Epithelial cell of proximal tubule (primary cell): ENCODE data around the gene GPR107. TPM values are rescaled to one million over a fixed set of nuclear protein-coding genes. Genes with fewer than 3 reads are reported as not detected.

ENCODE experiments used
- DNase-seq: peaks from one replicate; pipeline ENCODE4 v3.0.0-alpha.2; 2011; ENCODE audit warnings: low read depth
- H3K4me3 ChIP-seq: 2 replicates; pipeline ENCODE4 v1.5.1; 2011; ENCODE audit warnings: low read depth, mild to moderate bottlenecking, low read length
- total RNA-seq: library from RNA; depleted of rRNA; stranded (reverse); fragments of >200 nt; gene quantifications from 2 replicates; pipeline ENCODE4 v1.2.3, GENCODE V29; 2015
- TF ChIP-seq, protein P1 (sequence below): conservative IDR thresholded peaks from 2 replicates; pipeline ENCODE4 v1.5.1; 2012; ENCODE audit warnings: low read depth, mild to moderate bottlenecking, low read length

GPR107 gene
- total RNA-seq, 1 donor from 2014 or later = 13.5 TPM

DNA sequence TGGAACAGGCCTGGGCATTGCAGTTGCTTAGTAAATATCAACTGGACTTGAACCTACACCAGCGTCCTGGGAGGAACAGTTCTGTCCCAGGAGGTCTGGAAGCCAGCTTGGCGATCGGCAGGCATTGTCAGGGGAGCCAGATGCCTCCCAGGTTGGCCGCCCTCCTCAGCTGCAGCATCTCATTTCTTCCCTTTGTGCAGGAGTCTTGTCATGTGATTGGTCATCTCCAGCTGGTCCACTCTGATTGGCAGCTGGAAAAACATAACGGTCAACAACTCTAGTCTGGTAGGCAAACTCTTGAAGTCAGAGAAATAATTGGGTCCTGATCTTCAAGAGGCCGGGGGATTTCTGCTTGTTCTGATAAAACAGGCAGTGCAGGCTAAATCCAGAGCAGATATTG, 88.9 kb downstream of the GPR107 start:
- H3K4me3 ChIP-seq = no peak overlapping the region
- DNase-seq = no peak
- TF ChIP-seq, protein P1, sequence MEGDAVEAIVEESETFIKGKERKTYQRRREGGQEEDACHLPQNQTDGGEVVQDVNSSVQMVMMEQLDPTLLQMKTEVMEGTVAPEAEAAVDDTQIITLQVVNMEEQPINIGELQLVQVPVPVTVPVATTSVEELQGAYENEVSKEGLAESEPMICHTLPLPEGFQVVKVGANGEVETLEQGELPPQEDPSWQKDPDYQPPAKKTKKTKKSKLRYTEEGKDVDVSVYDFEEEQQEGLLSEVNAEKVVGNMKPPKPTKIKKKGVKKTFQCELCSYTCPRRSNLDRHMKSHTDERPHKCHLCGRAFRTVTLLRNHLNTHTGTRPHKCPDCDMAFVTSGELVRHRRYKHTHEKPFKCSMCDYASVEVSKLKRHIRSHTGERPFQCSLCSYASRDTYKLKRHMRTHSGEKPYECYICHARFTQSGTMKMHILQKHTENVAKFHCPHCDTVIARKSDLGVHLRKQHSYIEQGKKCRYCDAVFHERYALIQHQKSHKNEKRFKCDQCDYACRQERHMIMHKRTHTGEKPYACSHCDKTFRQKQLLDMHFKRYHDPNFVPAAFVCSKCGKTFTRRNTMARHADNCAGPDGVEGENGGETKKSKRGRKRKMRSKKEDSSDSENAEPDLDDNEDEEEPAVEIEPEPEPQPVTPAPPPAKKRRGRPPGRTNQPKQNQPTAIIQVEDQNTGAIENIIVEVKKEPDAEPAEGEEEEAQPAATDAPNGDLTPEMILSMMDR = no peak

DNA sequence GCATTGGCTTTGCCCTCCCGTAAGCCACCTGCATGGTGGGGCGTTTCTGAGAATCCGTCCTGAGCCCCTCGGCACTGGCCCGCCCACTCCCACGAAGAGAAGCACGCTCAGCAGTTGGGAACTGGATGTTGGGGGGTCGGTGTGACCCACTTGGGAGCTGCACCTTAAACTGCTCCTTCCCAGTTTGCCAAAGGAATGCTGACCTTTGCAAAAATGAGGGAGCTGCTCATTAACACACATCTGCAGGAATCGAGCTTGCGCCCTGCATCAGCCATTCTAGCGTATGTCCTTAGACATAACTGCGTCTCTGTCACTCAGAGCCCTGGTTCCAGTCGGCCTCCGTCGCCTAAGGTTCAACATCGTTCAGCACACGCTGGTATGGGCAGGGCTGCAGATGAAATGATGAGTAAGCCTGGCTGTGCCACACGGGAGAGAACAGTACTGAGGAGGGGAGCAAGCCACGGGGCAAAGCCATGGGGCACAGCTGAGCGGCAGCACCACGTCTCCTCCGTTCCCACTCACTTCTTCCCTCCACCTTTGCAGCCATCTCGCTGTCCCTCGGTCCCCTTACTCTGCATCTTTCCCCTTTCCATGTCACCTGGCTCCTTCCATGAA, 89.7 kb downstream of the GPR107 start:
- TF ChIP-seq, protein P1 = no peak
- no peak overlapping the region for H3K4me3 ChIP-seq
- no peak for DNase-seq

GRCh38 chr9:130143958-130144366, 90.3 kb downstream of the GPR107 start:
- no peak for DNase-seq
- TF ChIP-seq, protein P1 = no peak
- H3K4me3 ChIP-seq = no peak overlapping the region

DNA sequence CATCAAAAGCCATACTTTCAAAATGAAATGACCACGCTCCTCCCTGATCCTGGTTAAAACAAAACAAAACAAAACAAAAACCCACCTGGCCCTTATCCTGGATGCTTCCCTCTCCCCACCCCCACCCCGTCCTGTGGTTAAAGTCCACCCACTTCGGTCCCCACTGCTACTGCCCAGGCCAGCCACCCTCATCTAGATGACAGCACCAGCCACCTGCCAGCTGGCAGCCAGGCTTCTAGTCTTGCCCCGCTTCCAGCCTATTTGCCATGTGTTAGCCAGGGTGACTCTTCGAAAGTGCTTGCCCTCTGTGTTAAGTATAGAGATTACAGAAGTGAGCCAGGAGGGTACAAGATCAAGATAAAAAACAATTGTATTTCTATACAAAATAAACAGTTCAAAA, 91.0 kb downstream of the GPR107 start:
- no peak overlapping the region for H3K4me3 ChIP-seq
- TF ChIP-seq, protein P1 = no peak
- DNase-seq = no peak

DNA sequence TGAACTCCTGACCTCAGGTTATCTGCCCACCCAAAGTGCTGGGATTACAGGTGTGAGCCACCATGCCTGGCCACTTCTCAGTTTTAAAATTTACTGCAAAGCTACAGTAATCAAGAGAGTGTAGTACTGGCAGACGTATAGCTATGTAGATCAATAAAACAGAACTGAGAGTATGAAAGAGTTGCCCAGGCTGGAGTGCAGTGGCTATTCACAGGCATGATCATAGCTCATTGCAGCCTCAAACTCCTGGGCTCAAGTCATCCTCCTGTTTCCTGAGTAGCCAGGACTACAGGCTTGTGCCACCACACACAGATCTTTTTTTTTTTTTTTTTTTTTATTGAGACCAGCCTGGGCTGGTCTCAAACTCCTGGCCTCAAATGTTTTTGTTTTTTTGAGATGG, 92.0 kb downstream of the GPR107 start:
- DNase-seq = no peak
- H3K4me3 ChIP-seq = no peak overlapping the region
- TF ChIP-seq, protein P1 = no peak

DNA sequence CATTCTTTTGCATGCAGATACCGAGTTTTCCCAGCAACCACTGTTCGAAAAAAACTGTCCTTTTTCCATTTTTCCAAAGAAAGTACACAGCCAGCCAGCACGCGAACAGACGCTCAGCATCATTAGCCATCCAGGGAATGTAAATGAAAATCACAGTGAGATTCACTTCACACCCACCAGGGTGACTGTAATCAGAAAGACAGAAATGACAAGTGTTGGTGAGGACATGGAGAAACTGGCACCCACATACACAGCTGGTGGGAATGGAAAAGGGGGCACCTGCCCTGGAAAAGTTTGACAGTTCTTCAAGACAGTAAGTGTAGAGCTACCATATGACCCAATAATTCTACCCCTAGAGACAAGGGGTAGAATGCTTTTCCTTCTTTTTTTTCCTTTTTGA, 93.5 kb downstream of the GPR107 start:
- no peak overlapping the region for H3K4me3 ChIP-seq
- TF ChIP-seq, protein P1 = no peak
- DNase-seq = no peak

GRCh38 chr9:130147910-130148309, 94.2 kb downstream of the GPR107 start:
- DNase-seq = no peak
- no peak overlapping the region for H3K4me3 ChIP-seq
- TF ChIP-seq, protein P1 = no peak
